ENCODE data around the gene CIAO3.
A peak's percentile ranks its signal among the peaks of the same experiment; 100 is the strongest.
"Not testable (repeated sequence)": the region's sequence is repeated elsewhere in the genome, so short reads cannot be mapped to it uniquely, and the experiment has no call there.

Gene CIAO3

GRCh38 chr16:740764-741505 is at the start of gene CIAO3:
TSS of gene CIAO3 (minus strand) at chr16:740997. CDS start at chr16:740985, 12 bp downstream.
- peak; percentile 69 to 73 for DNase-seq (ENCODE audit: low read depth in 2 of 2)

GRCh38 chr16:790086-790485 is 49.3 kb upstream of the CIAO3 start:
- no peak for DNase-seq (ENCODE audit: low read depth in 2 of 2)

DNA sequence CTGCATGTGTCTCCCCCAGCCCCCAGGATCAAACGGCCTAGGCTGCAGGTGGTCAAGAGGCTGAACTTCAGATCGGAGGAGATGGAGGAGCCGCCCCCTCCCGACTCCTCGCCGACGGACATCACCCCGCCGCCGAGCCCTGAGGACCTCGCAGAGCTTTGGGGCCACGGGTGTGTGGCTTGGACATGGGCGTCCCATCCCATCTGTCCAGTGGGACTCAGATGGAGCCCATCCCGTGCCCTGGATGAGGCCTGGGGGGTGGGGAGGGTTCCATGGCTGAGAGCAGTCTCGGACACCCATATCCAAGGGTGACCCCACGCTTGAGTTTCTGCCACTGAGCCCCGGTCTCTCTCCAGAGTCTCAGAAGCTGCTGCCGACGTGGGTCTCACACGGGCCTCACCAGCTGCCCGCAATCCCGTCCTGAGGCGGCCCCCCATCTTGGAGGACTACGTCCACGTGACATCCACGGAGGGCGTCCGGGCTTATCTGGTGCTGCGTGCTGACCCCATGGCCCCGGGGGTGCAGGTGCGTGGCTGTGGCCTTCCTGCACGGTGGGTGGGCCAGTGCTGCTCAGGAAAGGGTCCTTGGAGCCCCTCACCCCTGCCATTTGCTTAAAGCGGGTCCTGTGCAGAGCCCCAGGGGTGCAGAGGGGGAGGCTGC is 48.5 kb upstream of the CIAO3 start:
- DNase-seq (ENCODE audit: low read depth in 2 of 2): no peak

GRCh38 chr16:788399-789126 is 47.8 kb upstream of the CIAO3 start, which contains the start of gene CHTF18:
TSS of gene CHTF18 (plus strand) at chr16:788620. CDS start at chr16:788685, 65 bp downstream.
- peak; percentile 75 to 77 for DNase-seq (ENCODE audit: low read depth in 2 of 2)

- no peak for DNase-seq (ENCODE audit: low read depth in 2 of 2)
These were observed 47.2 kb upstream of the CIAO3 start, which contains the start of gene RPUSD1 for GRCh38 chr16:787978-788398. TSS of gene RPUSD1 (minus strand) at chr16:788381. CDS start at chr16:787737, 644 bp downstream.

DNA sequence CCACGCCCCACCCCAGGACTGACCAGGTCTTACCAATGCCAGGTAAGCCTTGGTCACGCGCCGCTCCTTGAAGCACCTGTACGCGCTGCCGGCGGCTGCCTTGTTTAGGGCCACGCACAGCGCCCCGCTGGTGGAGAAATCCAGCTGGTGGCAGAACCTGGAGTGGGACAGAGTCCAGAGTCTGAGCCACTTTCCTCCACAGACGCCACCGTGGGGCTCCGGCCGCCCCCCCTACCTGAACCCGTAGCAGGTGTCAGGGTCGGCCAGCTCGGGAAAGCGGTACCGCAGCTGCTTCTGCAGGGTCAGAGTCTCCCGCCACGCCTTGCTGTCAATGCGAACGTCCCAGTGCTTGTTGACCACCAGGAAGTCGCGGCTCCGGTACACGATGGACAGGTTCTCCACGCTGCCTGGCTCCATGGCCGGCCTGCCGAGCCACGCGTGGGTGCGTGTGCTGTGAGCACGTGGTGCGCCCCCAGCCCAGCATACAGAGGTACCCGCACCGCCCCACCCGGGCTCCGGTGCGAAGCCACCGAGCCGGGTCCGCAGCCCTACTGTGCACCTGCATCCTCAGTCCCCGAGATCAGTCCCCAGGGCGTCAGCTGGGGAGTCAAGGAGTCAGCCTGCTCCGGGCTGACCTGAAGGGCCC is 46.6 kb upstream of the CIAO3 start:
- no peak for DNase-seq (ENCODE audit: low read depth in 2 of 2)

- no peak for DNase-seq (ENCODE audit: low read depth in 2 of 2)
These were observed 45.1 kb upstream of the CIAO3 start for GRCh38 chr16:785563-786535.

GRCh38 chr16:784431-784830 is 43.6 kb upstream of the CIAO3 start:
- no peak for DNase-seq (ENCODE audit: low read depth in 2 of 2)

- no peak for DNase-seq (ENCODE audit: low read depth in 2 of 2)
These were observed 42.8 kb upstream of the CIAO3 start for GRCh38 chr16:783404-784161.

DNA sequence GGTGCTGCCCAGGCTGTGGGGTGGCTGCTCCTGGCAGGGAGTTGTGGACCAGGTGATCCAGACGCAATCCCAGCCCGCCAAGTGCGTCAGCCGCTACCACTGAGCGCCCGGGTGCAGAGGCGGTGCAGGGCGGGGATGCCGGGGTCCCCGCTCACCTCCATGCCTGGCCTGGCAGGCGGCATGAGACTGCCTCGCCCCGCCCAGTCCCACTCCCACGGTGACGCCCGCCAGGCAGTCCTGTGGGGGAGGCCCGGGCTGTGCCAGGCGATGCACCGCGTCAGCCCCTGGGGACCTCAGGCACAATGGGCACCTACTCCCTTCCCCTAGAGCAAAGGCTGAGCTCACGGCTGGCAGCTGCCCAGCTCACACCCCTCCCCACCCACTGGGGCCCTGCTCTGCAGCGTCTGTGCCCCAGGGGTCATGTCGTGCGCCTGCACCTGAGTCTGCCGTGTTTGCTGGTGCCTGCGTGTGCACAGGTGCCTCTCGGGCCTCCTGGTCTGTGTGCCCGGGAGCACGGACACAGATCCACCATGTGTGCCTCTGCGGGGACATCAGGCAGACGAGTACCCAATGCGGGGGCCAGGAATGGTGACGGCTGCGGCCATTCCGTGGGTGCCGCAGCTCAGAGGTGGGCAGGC is 42.1 kb upstream of the CIAO3 start:
- no peak for DNase-seq (ENCODE audit: low read depth in 2 of 2)

GRCh38 chr16:782258-782657 is 41.5 kb upstream of the CIAO3 start:
- DNase-seq (ENCODE audit: low read depth in 2 of 2): no peak

GRCh38 chr16:781346-782010 is 40.7 kb upstream of the CIAO3 start:
- no peak for DNase-seq (ENCODE audit: low read depth in 2 of 2)

DNA sequence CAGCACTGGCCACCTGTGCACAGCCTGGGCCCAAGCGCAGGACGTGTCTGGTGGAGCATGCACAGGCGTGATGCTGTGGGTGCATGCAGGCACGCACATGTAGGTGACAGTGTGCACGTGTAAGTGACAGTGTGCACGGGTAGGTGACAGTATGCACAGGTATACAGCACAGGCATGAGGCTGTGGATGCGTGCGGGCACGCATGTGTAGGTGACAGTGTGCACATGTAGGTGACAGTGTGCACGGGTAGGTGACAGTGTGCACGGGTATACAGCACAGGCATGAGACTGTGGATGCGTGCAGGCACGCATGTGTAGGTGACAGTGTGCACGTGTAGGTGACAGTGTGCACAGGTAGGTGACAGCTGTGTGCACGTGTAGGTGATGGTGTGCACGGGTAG is 39.5 kb upstream of the CIAO3 start:
- no peak for DNase-seq (ENCODE audit: low read depth in 2 of 2)

- no peak for DNase-seq (ENCODE audit: low read depth in 2 of 2)
These were observed 38.8 kb upstream of the CIAO3 start for GRCh38 chr16:779561-779960.

DNA sequence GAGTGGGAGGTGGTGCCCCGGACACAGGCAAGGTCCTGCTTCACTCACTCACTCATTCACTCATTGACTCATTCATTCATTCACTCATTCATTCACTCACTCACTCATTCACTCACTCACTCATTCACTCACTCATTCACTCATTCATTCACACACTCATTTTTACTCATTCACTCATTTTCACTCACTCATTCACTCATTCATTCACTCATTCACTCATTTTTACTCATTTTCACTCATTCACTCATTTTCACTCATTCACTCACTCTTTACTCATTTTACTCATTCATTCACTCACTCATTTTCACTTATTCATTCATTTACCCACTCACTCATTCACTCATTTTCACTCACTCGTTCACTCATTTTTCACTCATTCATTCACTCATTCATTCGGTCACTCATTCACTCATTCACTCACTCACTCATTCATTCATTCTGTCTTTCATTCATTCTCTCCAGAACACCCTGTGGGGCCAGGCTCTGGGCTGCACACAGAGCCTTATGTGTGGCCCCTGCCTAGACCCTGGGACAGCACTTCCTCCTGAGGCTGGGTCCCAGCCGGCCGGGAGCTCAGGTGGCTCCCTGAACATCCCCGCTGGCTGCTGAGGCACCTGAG is 38.2 kb upstream of the CIAO3 start:
- no peak for DNase-seq (ENCODE audit: low read depth in 2 of 2)

GRCh38 chr16:778447-778846 is 37.6 kb upstream of the CIAO3 start:
- DNase-seq (ENCODE audit: low read depth in 2 of 2): no peak

GRCh38 chr16:777826-778225 is 37.0 kb upstream of the CIAO3 start:
- no peak for DNase-seq (ENCODE audit: low read depth in 2 of 2)

GRCh38 chr16:776824-777223 is 36.0 kb upstream of the CIAO3 start:
- DNase-seq (ENCODE audit: low read depth in 2 of 2): no peak

GRCh38 chr16:776298-776697 is 35.5 kb upstream of the CIAO3 start:
- not testable (repeated sequence) for DNase-seq (ENCODE audit: low read depth in 2 of 2)

All from fibroblast of skin of left biceps (primary cell).